Activated CD4-positive, alpha-beta T cell treated with anti-CD3 and anti-CD28 coated beads, Interleukin-2, amount 50 U/mL, for 24 hours (primary cell): Measurements from ENCODE around the gene SEPTIN10.
"Not testable (repeated sequence)": the region's sequence is repeated elsewhere in the genome, so short reads cannot be mapped to it uniquely, and the experiment has no call there.

Experiments
- DNase-seq, 2 donors: peaks; one replicate each; pipeline ENCODE4 v3.0.0-alpha.2; 2020; ENCODE audit warnings: low read depth in 1 of 2, low spot score in 1 of 2

Gene SEPTIN10

GRCh38 chr2:109635426-109636304 lies 21.9 kb upstream of the SEPTIN10 start:
- DNase-seq: no peak

DNA sequence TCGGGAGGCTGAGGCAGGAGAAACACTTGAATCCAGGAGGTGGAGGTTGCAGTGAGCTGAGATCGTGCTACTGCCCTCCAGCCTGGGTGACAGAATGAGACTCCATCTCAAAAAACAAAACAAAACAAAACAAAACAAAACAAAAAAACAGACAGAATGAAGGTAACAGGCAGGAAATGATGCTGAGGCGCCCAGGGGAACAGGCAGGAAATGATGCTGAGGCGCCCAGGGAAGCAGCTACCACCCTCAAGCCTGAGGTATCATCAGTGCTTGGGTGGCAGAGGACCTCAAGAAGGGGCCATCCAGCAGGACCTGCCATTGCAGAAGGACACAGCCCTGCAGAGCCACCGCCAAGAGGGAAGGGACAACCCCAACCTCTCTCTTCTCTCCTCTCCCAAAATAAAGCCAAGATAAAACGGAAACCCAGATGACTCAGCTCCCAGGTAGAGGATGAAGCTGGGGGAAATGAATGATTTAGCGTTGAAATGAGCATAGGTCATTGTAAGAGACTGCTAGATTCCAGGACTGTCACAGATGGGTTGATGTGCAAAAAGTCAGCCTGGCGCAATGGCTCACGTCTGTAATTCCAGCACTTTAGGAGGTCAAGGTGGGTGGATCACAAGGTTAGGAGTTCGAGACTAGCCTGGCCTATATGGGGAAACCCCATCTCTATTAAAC lies 19.7 kb upstream of the SEPTIN10 start:
- no peak for DNase-seq

- DNase-seq: no peak
Observed at GRCh38 chr2:109632158-109632789, 18.5 kb upstream of the SEPTIN10 start.

- no peak for DNase-seq
Observed at GRCh38 chr2:109631741-109632140, 18.0 kb upstream of the SEPTIN10 start.

- DNase-seq: no peak
Observed at GRCh38 chr2:109630441-109631430, 17.0 kb upstream of the SEPTIN10 start.

GRCh38 chr2:109629867-109630266 lies 16.1 kb upstream of the SEPTIN10 start:
- no peak for DNase-seq

GRCh38 chr2:109628321-109628720 lies 14.6 kb upstream of the SEPTIN10 start:
- not testable (repeated sequence) for DNase-seq

DNA sequence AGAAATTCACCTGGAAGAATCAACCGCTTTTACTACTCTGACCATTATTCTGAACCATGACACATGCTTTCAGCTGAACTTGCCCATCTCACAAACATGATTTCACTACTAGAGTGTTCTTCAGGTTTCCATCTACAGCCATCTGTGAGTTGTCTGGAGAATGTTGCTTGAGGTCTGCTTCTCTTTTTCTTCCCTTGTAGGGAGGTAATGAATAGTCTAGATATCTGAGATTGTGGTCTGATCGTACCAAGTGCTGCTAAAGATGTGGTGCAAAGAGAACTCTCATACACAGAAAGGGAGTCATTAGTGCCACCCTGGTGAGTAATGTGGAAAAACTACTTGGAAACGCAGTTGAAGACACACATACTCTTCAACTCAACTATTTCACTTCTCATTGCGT lies 10.6 kb upstream of the SEPTIN10 start:
- DNase-seq: no peak

DNA sequence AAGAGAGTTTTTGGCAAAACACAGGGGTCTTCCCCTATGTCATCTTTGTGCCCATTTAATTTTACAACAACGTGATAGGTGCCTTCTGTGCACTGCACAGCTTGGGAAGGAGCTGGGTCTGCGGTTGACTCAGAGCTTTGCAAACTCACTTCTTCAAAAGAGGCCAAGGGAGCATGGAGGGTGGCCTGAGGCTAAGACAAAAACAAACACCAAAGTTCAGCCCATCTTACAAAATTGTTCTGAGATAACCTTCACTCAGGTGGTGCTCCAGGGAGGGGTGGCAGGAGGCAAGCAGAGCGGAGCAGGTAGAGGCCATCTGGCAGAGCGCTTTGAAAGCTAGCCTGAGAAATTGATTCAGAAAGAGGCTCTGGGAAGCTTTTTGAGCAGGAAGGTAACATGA lies 10.2 kb upstream of the SEPTIN10 start:
- DNase-seq: no peak

GRCh38 chr2:109623297-109623696 lies 9.5 kb upstream of the SEPTIN10 start:
- DNase-seq: no peak

DNA sequence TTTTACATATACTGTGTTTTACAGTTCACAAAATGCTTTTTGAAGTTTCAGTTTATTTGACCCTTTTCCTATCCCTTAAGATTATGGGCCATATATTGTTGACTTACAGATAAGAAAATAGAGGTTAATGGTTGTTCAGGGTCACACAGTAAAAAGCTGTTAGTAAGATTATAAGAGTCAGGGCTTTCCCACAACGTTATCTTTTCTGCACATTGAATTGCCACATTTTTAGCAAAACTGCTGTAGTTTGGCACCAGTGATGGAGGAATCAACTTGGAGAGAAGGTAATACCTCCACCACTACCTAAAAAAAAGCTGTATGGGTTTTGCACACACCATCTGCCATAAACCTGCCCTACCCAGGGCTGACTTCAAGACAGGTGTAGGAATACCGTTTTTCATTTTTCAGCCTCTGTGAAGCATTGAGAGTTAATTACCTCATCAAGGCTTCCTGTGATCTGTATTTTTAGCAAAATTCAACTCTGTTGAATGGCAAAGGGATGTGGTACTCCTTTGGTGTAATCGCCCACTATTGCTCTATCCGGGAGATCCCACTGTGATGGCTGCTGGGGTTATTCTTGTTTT lies 5.4 kb upstream of the SEPTIN10 start:
- DNase-seq: no peak

GRCh38 chr2:109616184-109616583 lies 2.4 kb upstream of the SEPTIN10 start:
- no peak for DNase-seq

- no peak for DNase-seq
Observed at GRCh38 chr2:109615637-109616144, 1.9 kb upstream of the SEPTIN10 start.

DNA sequence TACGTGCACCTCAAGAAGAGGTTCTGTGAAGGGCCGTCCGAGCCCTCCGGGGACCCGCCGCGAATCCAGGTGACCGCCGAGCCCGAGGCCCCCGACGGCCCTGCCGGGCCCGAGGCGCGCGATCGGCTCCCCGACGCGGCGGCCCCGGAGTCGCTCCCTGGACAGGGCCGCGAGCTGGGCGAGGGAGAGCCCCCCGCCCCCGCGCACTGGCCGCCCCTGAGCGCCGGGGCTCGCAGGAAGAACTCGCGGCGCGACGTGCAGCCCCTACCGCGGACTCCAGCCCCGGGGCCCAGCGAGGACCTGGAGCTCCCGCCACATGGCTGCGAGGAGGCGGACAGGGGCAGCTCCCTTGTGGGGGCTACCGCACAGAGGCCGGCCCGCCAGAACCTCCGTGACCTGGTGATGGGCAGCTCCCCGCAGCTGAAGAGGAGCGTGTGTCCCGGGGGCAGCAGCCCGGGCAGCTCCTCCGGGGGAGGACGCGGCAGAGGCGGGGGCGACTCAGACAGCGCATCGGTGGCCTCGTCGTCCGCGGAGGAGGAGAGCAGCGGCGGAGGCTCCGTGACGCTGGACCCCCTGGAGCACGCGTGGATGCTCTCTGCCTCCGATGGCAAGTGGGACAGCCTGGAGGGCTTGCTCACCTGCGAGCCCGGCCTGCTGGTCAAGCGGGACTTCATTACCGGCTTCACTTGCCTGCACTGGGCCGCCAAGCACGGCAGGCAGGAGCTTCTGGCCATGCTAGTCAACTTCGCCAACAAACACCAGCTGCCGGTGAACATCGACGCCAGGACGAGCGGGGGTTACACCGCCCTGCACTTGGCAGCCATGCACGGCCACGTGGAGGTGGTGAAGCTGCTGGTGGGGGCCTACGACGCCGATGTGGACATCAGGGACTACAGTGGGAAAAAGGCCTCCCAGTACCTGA lies 1.2 kb upstream of the SEPTIN10 start:
- DNase-seq: no peak

DNA sequence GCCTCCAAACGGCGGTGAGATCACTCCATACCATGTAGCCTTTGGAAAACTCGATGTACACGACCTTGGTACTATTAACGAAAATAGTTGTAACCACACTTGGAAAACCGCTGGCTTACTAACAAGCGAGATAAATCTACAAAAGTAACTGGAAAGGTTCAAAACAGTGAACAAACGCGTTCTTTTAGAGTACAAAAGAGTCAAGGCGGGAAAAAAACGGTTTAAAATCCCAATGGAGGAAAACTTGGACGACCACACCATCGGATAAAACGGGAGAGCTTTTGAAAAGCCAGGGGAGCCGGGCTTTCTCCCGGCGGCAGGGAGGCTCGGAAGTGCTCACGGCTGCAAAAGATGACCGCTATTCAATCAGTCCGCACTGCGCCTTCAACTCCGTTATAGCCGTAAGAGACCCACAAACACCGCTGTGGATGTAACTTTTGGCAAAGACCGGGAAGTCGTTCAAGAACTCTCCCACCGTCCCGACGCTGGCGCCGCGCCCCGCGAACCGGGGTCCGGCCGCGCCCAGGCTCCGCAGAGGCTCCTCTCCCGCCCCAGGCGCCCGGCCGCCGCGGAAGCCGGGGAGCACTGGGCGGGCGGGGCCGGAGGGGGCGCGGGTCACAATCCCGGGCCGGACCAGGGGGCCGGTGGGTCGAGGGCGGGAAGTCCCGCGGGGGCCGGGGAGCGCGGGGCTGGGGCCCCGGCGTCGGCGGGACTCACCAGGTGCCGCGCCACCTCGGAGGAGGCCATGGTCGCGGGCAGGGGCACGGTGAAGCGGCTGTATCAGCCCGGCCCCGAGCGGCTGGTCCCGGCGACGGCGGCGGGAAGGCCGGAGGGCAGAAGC lies 465 bp downstream of the SEPTIN10 start:
- no peak for DNase-seq

DNA sequence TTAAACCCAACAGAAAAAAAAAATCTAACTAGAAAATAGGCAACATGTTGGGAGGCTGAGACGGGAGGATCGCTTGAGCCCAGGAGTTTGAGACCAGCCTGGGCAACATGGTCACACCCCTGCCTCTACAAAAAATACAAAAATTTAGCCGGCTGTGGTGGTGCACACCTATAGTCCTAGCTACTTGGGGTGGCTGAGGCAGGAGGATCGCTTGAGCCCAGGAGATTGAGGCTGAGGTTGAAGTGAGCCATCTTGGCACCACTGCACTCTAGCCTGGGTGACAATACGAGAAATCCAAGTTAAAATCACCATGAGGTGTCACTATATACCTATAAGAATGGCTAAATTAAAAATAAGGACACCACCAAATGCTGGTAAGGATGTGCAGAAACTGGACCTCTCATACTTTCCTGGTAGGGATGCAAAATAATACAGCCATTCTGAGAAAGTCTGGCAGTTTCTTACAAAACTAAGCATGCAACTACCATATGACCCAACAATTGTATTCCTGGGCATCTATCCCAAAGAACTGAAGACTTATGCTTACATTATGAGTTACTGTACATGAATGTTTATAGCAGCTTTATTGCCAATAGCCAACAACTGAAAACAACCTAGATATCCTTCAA lies 2.2 kb downstream of the SEPTIN10 start:
- no peak for DNase-seq

DNA sequence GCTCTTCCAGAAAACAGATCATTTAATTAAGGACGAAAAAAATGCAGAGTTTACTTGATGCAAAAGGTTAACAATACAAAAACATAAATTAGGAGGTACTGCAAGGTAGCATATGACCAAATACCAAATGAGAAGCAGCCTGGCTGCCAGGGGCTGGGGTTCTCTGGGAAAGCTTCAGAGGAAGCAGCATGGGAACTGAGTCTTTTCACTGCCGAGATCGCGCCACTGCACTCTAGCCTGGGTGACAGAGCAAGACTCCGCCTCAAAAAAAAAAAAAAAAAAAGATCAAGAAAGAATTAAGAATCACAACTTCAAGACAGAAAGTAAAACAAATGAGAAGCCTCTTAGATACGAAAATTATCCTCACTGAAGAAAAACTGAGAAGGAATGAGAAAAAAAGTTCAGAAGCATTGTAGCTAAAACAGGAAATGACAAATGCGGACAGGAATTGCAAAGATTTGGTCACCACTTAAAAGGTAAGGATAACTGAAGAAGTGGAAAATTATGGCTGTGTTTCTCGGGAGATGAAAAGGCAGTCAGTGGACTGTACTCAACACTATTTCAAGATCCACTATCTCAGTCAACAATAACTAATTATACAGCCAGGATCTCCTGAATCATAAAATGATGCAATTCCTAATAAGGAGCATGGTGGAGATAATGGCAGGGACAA lies 4.3 kb downstream of the SEPTIN10 start:
- DNase-seq: no peak
